Kidney epithelial cell (primary cell): ENCODE measurements around the gene SULT1E1. TPM values are rescaled to one million over a fixed set of nuclear protein-coding genes. Genes with fewer than 3 reads are reported as not detected.
"Not testable (repeated sequence)": the region's sequence is repeated elsewhere in the genome, so short reads cannot be mapped to it uniquely, and the experiment has no call there.

Experiments
- DNase-seq: peaks from one replicate; pipeline ENCODE4 v3.0.0-alpha.2; 2010; ENCODE audit warnings: low read depth
- H3K27me3 ChIP-seq: 2 replicates; pipeline ENCODE4 v1.6.0; 2011; ENCODE audit warnings: low read length; ENCODE audit not compliant: control insufficient read depth, insufficient read depth
- H3K36me3 ChIP-seq: 2 replicates; pipeline ENCODE4 v1.5.1; 2011; ENCODE audit warnings: low read length; ENCODE audit not compliant: control insufficient read depth, insufficient read depth
- H3K4me3 ChIP-seq: 2 replicates; pipeline ENCODE4 v1.5.1; 2011; ENCODE audit warnings: low read depth, mild to moderate bottlenecking, control low read depth, low read length
- CTCF ChIP-seq: IDR thresholded peaks from 2 replicates; pipeline ENCODE4 v1.5.1; 2011; ENCODE audit warnings: mild to moderate bottlenecking, moderate library complexity, low read length, control low read depth, inconsistent platforms; ENCODE audit not compliant: insufficient read depth, poor library complexity, severe bottlenecking
- total RNA-seq: library from RNA; depleted of rRNA; stranded (reverse); fragments of >200 nt; gene quantifications from 2 replicates; pipeline ENCODE4 v1.2.3, GENCODE V29; 2015

The SULT1E1 gene
- total RNA-seq, 1 donor from 2014 or later: not detected

- H3K36me3 ChIP-seq: no peaks in the 10 kb centered on the region
These were observed 31.1 kb downstream of the SULT1E1 start for GRCh38 chr4:69828828-69829227.

GRCh38 chr4:69825056-69825455, 34.9 kb downstream of the SULT1E1 start:
- DNase-seq, H3K27me3 ChIP-seq, H3K4me3 ChIP-seq, H3K36me3 ChIP-seq: not testable (repeated sequence)

More at GRCh38 chr4:69828828-69829227, 31.1 kb downstream of the SULT1E1 start:
- TF ChIP-seq CTCF: no peak
- DNase-seq: no peak
- Histone ChIP-seq H3K4me3 (no peak overlapping the region), H3K27me3 (no peaks in the 10 kb centered on the region)

GRCh38 chr4:69823481-69824186, 36.3 kb downstream of the SULT1E1 start:
- TF ChIP-seq CTCF: peak; percentile 53
- DNase-seq: no peak
- Histone ChIP-seq H3K27me3 (no peaks in the 10 kb centered on the region), H3K36me3 (no peaks in the 10 kb centered on the region), H3K4me3 (no peak overlapping the region)

- Histone ChIP-seq H3K4me3 (no peak overlapping the region), H3K36me3 (no peaks in the 10 kb centered on the region), H3K27me3 (no peaks in the 10 kb centered on the region)
- no peak for TF ChIP-seq CTCF
- no peak for DNase-seq
These were observed 36.9 kb downstream of the SULT1E1 start for GRCh38 chr4:69823048-69823447.

GRCh38 chr4:69822198-69822597, 37.7 kb downstream of the SULT1E1 start:
- no peak for DNase-seq
- Histone ChIP-seq H3K27me3 (no peaks in the 10 kb centered on the region), H3K4me3 (no peak overlapping the region), H3K36me3 (no peaks in the 10 kb centered on the region)
- no peak for TF ChIP-seq CTCF

- Histone ChIP-seq H3K4me3 (no peak overlapping the region), H3K36me3 (no peaks in the 10 kb centered on the region), H3K27me3 (no peaks in the 10 kb centered on the region)
- TF ChIP-seq CTCF: no peak
- no peak for DNase-seq
These were observed 41.8 kb downstream of the SULT1E1 start for GRCh38 chr4:69818060-69818639.
